NK-92 treated with Interleukin-12 subunit alpha and Interleukin-12 subunit beta, amount 100 ng/mL, for 24 hours (cell line): ENCODE measurements around the gene CEP350.
"Not testable (repeated sequence)": the region's sequence is repeated elsewhere in the genome, so short reads cannot be mapped to it uniquely, and the experiment has no call there.

Experiments
- DNase-seq: peaks from one replicate; lab custom pipeline; 2025; lab: John Stamatoyannopoulos, UW

The CEP350 gene

DNA sequence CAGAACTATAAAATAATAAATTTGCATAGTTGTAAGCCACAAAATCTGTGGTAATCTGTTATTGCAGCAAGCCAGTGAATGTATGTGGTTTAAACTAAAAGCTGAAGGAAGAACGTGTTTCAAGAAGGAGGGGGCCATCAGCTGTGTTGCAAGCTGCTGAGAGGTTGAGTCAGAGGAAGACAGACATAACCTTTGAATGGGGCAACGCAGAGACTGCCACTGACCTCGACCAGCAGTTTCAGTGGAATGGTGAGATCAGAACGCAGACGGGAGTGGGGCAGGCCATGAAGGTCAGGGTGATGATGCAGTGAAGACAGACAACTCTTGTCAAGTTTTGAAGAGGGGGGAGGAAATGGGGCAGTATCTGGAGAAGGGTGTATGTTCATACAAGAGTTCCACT is 176.9 kb downstream of the CEP350 start:
- DNase-seq: peak; percentile 75

DNA sequence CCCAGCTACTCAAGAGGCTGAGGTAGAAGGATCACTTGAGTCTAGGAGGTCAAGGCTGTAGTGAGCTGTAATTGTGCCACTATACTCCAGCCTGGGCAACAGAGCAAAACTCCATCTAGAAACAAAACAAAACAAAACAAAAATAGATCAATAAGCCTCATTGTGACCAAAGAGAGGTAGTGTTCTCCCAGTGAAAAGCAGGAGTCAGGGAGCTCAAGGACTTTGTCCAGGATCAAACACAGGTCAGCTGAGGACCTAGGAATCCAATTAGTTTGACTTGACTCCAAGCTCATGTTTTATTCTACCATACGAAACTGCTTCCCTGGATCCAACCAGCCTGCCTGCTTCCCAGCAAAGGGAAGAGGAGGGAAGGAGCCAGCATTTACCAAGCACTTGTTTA is 178.6 kb downstream of the CEP350 start:
- no peak for DNase-seq

DNA sequence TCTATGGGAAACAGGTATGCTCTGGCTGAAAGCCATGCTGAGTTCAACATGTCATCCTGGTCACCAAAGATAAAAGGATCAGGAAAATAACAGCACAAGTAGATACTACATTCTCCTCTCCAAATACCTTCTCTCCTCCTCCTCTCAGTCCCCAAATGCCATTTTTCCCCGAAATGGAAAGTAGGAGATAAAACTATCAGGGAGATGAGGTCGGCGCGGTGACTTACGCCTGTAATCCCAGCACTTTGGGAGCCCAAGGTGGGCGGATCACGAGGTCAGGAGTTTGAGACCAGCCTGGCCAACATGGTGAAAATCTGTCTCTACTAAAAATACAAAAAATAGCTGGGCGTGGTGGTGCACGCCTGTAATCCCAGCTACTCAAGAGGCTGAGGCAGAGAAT is 179.1 kb downstream of the CEP350 start:
- not testable (repeated sequence) for DNase-seq

DNA sequence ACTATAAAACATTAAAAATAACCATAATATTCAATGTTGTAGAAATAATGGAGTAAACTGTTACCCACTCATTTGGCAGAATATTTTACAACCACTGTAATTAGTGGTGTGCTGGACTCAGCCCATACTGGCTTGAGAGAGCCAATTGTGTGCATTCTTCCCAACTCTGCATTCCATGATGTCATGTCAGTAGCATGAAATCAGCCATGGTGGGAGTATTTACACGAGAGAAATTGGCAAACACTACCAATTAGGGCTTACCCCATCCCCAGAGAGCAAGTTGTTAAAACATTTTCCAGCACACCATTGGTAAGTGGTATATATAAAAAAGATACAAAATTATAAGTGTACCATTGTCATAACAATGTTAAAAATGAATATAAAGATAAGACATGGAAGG is 180.9 kb downstream of the CEP350 start:
- DNase-seq: no peak

DNA sequence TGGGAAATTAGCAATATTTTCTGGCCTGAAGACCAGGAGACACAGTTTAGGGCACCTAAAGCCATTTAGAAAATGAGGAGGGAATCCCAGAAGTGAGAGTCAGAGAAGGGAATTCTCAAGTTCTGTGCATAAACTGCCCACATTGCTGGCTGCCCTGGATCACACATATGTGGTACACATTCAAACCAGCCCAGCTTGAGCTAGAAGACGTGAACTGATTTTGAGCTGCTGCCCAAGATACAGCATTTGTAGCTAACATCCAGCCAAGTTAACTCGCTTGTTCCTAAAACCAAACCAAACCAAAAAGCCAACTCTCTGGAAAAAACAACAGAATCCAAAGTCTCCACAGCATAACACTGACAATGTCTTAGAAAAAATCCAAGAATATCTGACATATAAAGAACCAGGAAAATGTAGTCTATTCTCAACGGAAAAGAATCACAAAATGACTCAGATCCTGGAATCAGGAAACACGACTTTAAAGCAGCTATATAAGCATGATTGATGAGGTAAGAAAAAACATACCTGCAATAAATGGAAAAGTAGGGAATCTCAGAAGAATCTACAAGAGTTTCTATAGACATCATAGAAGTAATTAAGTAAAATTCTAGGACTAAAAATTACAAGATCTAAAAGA is 181.8 kb downstream of the CEP350 start:
- no peak for DNase-seq

DNA sequence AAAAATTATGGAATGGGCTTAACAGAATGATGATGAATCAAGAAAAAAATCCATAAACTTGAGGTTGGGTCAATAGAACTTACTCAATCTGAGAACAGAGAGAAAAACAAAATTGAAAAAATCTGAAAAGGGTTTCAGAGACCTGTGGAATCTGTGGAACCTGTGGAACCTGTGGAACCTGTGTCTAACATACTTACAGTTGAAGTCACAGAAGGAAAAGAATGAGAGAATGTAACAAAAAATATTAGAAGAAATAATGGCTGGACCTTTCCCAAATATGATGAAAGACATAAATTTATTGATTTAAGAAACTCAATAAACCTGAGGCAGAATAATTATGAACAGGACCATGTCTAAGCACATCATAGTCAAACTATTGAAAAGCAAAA is 182.4 kb downstream of the CEP350 start:
- no peak for DNase-seq

DNA sequence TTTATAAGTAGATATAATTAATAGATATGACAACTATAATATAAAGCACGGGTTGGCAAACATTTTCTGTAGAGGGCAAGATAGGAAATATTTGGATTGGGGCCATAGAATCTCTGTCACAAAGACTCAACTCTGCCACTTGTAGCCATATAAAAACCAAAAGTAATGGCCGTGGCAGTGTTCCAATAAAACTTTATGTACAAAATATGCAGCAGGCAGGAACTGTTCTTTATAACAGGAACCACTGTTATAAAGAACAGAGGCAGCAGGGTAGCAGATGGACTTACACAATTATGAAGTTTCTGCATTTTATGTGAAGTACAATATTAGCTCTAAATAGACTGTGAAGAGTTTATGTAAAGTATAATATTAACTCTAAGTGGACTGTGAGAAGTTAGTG is 183.2 kb downstream of the CEP350 start:
- no peak for DNase-seq

DNA sequence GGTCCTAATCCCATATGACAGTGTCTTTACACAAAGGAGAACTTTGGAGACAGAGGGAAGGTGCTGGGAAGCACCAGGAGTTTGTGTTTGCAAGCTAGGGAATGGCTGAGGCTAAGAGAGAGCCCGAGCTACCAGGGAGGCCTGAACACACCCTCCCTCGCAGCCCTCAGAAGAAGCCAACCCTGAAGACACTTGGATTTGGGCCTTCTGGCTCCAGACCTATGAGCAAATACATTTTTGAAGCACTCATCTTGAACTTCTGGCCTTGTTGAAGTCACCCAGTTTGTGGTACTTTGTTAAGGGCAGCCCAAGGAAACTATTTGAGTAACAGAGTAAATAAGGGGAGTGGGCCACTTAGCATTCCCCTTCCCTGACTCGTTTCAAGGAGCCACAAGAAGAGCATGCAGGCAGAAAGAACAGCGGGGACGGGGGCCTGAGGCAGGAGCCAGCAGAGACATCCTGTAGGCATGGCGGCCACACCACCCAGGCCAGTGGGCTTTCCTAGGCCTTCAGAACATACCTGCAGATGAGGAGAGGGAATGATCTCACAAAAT is 186.8 kb downstream of the CEP350 start:
- no peak for DNase-seq

DNA sequence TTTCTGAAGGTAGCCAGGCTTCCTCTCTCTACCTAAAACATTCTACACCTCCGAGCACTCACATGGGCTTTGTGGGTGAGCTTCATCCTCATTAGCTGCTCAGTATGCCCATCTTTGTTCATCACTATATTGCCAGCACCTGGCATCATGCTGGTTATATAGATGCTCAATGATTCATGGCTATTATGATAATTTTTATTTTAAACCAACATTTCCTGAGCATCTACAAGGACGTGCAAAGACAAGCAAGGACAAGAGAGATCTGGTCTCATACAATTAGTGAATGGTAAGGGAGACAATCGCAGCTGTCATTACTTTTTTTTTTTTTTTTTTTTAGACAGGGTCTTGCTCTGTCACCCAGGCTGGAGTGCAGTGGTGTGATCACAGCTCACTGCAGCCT is 188.7 kb downstream of the CEP350 start:
- no peak for DNase-seq

DNA sequence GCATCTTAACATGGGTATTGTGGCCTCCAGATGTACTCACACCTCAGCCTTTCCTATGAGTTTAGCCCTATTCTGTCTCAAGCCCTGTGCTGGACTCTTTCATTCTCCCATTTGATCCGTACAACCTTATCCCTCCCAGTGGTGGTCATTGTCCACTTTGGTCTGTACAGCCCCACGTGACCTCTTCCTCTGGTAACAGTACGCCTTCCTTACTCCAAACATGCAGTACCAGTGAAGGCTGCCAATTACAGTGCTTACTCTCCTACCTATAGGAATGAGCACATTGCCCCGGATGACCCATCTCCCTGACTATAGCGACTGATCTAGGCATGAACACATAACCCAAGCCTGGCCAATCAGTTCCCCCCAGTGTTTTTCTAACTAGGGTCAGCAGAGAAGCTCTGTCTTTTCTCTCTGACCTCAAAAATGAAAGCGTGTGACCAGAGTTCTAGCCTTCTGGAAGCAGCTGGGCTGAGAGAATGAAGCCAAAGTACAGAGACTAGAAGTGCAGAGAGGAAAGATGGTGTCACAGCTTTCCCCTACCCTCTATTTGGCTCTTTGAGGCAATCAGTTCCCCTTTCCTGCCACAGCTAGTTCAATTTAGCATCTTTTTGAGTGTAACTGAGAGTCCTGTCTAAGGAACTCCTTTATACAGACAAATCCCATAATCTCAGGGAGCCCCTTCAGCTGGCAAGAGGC is 190.2 kb downstream of the CEP350 start:
- no peak for DNase-seq

DNA sequence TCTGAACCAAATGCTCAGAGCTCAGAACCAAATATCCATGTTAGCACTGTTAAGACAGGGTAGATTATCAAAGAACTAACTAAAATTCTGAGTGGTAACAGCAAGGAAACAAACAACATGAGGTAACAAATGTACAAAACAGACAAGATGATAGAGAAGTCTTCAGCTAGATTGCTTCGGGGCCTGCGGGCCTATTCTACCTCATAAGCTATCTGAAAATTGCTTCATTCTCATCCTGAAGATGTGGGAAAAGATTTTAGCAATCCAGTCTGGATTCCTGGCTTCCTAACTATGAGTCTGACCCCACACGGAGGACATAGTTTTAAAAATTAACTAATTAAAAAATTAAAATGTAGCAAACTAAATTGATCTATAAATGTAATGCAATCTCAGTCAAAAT is 190.8 kb downstream of the CEP350 start:
- no peak for DNase-seq

DNA sequence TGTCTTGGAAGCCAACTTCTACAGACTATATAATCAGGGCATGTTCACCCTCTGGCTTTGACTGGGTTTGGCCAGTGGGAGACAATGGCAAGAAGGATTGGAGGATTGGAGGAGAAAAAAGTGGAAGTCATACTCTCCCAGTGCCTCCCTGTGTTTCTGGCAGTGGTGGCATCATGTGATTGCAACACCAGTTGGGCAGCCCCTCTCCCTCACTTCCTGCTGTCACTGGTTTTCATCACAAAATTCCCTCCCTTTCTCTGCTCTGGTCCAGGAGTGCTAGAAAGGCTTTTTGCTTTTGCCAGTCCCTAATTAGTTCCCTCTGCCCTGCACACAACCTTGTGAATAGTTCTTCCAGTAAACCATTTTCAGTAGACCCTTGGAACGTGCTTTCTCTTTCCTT is 196.4 kb downstream of the CEP350 start:
- DNase-seq: no peak

DNA sequence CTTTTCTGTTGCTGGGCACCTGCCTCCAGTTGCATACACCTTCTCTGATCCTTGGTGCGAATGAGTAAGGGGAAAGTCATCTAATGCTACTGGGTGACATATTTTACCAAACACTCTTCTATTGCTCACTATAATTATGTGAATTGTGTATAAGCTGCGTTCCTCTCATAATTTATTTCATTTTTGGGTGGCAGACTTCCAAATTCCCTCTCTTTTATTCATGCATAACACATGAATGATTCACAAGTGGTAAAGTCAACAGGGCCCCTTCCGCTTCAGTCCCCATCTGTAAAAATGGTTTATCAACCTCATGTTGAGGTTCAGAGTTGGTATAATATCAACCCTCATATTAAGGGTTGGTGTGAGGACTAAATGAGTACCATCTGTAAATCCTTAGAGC is 196.9 kb downstream of the CEP350 start:
- no peak for DNase-seq

DNA sequence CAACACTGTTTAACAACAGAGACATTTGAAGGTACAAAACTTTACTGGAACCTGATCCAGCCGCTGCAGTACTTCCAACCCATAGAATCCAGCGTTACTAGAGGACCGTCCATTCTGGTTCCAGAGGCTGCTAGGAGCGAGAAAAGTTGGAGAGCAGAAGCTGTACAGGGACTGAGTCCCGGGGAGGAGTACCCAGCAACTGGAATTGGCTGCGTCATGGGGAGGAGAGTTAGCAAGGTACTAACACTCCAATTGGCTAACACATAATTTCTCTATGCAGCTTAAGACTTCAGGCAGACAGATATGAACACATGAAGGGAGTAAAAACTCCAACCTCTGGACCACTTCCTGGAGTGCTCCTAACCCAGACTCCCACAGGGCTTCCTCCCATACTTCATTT is 198.0 kb downstream of the CEP350 start:
- no peak for DNase-seq

DNA sequence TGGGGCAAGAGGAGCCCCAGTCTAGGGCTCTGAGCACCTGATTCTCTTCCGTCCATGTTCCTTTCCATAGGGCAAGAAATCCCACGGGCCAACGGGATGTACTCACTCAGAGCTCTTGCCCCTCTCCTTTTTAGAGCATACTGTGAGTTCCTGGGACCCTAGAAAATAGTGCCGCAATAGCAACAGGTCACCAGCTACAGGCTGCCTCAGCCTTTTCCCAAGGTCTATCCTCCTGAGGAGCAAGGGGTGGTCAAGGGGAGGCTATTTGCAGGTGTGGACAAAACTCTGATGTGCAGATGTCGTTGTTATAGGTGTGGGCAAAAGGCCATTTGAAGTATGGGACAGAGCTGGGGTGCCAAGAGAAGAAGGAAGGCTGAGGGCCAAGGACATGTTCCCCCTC is 198.4 kb downstream of the CEP350 start:
- DNase-seq: no peak

DNA sequence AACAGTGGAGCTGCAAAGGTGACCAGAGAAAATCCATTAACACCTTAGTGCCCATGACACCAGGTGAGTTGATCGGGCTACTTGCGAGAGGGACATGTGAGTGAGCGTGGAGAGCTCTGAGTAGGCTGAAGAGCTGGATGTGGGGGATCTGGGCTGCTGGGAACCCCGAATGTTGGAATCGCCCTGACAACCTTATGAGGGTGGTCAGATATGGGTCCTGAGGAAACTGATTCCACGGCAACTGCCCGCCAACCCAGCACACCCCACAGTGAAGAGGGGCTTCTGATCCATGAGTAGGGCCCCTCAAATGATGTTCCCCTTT is 199.4 kb downstream of the CEP350 start:
- DNase-seq: no peak

DNA sequence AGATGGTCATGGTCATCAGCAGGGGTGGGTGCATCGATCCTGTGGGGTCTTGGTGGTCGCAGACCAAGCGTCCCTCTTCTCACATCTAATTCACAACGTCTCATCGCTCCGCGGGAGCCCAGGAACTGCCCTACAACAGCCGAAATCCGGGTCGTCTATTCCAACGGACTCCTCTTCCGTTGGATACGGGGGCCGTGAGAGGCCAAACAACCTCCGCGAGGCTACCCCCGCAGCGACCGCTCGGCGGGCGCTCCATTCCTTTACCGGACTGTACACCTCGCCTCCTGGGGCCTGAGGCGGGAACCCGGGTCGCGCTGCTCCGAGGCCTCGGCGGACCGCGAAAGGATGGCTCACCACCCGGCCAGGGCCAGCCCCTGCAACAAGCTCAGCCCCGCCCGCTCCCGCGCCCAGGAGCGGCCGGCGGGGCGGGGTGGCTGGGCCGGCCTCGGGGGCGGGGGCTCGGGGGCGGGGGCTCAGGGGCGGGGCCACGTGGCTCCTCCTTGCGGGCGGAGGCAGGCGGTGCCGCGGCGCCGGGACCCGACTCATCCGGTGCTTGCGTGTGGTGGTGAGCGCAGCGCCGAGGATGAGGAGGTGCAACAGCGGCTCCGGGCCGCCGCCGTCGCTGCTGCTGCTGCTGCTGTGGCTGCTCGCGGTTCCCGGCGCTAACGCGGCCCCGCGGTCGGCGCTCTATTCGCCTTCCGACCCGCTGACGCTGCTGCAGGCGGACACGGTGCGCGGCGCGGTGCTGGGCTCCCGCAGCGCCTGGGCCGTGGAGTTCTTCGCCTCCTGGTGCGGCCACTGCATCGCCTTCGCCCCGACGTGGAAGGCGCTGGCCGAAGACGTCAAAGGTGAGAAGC is 199.9 kb downstream of the CEP350 start, which contains the start of gene QSOX1:
Gene QSOX1 (plus strand): TSS at position 545 of the 857 bp plus-strand sequence. CDS start 39 bp downstream, at position 584.
- DNase-seq: peak; percentile 89

DNA sequence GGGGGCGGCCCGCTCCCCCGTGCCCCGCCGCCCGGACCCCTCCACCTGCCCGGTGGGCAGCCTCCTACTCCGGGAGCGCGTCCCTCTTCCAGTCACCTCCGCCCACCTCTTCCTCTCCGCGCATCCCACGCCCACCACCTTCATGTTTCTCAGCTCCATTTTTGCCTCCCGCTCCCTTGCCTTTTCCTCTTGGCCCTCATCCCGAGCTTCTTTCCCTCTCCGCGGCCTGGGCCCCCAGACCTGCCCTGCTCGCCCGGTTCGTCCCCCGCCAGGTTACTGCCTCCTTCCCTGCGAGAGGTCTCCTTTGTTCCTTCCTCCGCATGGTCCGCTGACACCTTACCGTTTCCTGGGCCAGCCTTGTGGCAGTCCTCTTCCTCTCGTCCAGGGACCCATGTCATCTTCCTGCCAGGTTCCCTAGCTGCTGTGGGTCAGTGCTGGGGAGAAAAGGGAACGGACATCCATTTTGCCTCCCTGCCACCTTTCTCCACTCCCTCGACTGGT is 200.6 kb downstream of the CEP350 start:
- DNase-seq: no peak

DNA sequence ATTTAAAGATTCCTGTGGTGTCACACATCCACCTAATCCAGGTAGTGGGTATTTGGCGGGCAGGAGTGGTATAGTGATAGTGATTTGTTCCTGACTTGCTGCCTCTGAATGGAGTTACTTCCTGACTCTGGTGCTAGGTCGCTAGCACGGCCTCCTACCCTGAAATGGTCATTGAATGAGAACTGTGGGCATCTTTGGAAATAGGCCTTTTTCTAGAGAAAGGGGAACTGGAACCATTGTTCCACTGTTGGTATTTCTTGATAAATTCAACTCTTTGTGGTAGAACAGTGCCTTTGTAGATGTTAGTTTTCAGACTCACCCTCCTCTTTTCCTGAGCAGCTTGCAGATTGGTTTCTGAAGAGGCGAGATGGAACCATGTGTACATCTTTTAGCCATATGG is 201.6 kb downstream of the CEP350 start:
- DNase-seq: no peak

DNA sequence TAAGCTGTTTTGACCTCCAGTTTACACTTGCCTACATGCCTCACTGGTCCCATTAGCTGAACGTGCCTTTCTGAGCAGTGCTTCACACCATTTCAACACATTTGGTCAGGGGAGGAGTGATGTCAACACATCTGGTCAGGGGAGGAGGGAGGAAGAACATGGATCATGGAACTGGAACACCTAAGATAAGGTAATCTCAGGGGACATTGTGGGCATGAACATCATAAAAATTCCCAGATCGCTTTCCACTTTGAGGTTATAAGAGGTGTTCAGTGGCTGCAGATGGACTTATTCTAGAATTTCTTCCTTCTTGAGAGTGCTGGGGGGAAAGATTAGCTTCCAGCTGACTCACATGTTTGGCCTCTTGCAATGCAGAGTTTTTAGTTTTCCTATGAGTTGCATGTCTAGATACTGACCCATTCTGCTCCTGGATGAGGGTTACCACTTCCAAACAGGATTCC is 202.1 kb downstream of the CEP350 start:
- no peak for DNase-seq

DNA sequence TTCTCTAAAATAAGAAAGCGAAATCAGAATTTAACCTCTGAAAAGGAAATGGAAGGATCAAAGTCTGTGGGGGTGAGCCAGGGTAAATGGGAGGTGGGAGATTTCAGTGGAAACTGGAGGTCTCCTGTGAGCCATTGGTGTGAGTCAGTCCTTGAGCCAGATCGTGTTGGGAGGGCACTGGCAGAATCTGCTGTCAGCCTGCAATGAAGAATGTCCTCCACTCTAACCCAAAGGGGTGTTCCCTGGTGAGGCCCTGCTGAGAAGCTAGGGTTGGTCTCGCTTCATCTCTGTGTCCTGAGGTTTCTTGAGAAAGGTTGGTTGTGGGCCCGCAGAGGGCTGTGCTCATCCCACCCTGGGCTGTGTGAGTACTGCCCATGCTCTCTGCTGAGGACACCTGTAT is 202.5 kb downstream of the CEP350 start:
- DNase-seq: no peak

DNA sequence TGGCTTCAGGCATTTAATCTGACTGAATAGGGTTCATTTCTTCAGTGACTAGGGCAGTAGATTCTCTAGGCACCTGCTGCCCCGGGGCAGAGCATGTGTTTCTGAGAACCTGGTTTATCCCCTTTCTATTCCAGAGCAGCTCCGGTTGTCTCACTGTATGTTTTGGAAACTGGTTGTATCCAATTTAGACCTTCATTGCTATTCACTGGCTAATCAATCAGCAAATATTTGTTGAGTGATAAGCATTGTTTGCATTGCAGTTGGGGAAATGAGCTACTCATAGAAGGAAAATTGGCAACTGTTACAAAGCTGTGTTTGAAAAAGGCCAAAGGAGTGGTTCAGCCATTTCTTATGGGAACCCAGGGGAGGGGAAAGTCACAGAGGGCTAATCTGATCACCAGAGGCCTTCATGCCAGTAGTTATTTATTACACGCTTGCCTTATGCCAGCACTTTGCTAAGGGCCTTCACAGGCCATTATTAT is 203.0 kb downstream of the CEP350 start:
- no peak for DNase-seq
